ENCODE measurements around the gene GJB5.
"Not testable (repeated sequence)": the region's sequence is repeated elsewhere in the genome, so short reads cannot be mapped to it uniquely, and the experiment has no call there.

The GJB5 gene

DNA sequence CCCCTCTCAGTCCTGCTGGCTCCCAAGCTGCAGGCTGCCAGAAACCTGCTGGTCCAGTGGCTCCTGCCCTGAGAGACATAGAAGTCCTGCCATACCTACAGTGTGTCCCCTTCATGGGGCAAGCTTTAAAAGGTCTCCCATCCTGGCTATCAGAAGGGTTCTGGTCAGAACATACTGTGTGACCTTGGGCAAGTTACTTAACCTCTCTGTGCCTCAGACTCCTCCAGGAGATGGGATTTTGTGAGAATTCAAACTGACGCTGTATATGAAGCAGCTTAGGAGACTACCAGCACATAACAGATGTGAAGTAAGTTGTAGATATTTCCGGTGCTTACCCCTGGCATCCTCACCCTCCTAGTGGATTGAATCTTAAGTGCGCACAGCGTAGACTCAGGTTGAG, 8.7 kb upstream of the GJB5 start:
- DNase-seq = no peak

DNA sequence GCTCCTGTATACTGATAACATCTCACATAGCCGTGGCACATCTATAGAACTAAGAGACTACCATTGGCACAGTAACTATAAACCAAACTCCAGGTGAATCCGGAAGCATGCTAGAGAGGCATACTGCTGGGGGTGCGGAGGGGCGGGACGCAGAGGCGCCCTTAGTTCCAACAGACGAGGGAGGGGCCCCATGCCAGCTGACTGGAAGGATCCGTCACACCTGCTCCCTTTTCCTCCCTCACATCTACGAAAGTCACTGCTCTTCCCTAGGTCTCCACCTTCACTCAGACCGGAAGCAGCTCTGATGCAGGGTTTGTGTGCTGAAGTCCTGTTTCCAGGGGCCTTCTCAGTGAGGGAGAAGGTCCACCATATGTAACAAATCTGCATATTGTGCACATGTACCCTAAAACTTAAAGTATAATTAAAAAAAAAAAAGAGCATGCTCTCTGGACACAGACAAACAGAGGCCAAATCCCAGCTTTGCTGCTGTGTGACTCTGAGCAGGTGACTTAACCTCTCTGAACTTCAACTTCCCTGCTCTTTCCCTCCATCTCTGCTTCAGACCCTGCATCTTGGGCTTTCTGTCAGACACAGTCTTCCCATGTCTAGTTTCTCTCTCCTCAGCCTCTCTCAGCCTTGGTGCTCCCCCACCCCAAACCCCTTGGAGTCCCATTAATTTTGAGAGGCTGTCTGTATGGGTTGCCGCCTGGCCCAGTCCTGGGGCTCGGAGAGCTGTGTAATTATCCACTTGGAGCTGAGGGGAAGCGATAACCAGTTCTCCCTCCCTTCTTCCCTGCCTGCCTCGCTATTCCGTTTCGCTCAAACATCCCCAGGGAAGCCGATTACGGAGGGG, 7.8 kb upstream of the GJB5 start:
- no peak for DNase-seq

DNA sequence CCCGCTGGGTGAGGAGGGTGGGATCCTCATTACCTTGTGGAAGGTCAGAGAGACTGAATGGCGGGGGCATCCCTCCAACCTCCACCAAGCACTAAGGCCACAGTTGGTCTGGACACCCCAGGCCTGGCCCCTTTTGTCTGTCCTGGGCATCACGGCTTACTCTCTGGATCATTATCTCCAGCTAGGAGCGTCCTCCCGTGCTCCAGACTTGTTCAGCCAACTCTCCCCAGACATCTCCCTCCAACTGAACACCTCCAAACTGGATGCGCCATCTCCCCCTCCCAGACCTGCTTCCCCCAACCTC, 7.3 kb upstream of the GJB5 start:
- no peak for DNase-seq

DNA sequence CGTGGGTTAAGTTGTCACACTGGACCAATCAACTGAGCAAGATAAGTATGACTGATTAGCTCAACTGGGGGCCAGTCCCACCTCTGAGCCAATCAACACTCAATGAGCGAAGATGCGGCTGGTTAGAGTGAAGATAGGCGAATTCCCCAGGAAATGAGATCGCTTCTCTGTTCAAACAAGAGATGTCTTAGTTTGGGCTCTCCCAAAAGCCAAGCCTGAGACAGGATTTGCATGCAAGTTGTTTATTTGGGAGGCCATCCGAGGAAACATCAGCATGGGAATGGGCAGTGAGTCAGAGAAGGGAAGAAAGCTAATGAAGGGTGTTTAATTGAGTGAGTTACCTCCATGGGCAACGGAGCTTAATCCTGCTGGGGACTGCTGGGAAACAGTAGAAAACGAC, 4.9 kb upstream of the GJB5 start:
- no peak for DNase-seq

DNA sequence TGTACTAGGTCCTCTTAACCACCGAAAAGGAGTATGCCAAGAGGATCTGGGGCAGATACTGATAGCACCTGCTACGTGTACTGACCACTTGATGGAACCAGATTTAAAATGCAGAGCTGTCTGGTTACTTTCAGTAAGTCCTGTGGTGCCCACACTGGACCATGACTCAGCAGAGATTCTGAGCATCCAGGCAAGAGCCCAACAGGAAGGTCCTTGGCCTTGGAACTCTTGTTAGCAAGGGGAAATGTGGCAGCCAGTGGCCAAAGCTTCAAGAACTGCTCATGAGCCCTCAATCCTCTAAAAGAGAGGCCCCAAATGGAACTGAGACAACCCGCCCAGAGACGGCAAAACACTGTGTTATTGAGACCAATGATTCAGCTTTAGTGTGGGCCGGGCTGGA, 4.2 kb upstream of the GJB5 start:
- no peak for DNase-seq

DNA sequence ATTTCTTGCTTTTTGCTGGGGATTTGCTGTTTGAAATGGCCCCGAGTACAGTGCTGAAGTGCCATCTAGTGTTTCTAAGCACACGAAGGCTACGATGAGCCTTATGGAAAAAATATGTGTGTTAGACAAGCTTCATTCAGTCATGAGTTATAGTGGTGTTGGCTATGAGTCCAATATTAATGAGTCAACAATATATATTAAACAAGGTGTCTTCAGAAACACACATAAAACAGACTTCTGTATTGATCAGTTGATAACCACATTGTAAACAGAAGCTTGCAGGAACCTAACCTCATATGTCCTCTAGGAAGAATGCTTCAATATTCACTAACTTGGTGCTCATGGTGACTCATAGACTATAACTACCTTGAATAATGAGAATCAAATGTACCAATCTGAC, 1.7 kb upstream of the GJB5 start:
- no peak for DNase-seq

DNA sequence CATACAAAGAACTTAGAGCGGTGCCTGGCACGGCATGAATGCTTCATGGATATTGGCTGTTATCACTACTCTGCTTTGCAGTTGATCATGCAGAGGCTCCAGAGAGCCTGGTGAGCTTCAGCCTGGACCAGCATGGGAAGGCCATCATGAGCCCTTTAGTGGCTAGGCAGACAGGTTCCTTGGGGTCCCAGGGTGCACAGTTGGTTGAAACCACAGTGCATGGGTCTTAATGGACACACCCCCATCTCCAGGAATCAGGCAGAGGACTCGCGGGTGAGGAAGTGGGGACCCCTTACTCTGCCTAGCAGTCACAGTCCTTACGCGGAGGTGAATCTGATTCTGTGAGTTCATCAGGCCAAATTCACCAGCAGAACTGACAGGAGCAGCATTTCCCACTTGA, 1.1 kb downstream of the GJB5 start:
- no peak for DNase-seq

DNA sequence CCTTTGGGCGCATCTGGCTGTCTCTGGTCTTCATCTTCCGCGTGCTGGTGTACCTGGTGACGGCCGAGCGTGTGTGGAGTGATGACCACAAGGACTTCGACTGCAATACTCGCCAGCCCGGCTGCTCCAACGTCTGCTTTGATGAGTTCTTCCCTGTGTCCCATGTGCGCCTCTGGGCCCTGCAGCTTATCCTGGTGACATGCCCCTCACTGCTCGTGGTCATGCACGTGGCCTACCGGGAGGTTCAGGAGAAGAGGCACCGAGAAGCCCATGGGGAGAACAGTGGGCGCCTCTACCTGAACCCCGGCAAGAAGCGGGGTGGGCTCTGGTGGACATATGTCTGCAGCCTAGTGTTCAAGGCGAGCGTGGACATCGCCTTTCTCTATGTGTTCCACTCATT, 2.5 kb downstream of the GJB5 start:
- DNase-seq = no peak

DNA sequence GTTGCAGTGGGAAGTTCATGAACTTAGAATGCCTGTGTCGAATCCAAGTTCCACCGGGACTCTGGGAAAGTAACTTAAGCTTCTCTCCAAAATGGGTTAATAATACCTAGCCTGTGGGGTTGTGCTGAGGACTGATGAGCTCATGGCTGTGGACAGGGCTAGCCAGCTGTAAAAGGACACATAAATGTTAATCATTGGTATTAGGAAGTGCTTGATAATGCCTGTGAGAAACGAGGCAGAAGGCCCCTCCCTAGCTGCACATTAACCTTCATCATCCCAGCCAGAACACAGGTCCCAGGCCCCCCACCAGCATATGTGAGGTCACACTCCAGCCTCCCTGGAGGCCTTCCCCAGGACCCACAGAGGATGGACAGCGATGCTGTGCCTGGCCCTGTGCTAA, 3.9 kb downstream of the GJB5 start:
- DNase-seq = no peak

DNA sequence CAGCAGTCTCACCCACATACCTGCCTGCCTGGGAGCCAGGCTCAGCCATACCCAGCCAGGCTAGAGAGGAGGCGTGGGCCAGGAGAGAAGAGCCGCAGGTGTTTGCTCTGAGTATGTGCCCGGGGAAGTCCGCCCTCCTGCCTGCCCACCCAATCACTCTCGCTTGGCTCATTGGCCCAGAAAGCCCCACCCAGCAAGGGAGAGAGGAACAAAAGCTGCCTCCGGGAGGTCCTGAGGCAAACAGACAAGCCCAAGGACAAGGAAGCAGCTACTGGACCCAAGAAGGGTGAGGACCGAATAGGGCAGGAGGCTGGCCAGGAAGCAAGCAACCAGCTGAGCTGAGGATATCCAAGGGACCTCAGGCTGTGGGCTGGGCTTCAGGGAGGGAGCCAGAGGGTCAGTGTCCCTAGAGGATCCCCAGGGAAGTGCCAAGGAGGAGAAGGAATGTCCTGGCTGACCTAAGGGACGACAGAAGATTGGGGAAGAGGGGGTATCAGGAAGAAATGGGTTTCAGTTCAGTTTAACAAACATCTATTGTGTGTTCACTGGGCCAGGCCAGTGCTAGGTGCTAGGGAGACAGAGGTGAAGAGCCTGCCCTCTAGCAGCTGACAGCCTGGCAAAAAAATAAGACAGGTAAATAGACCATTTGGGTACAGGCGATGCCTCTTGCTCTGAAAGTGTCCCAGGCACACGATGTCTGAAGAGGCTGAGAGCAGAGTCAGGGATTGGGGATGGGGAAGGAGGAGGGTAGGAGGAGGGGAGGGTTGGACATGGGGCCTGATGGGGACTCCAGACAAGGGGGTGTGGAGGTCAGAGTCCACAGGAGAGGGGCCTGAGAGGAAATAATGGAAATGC, 4.9 kb downstream of the GJB5 start, which contains the start of gene GJB4:
TSS of gene GJB4 (plus strand) at position 238 of the 855 bp plus-strand sequence. CDS start 1,515 bp downstream, outside the sequence.
- no peak for DNase-seq

DNA sequence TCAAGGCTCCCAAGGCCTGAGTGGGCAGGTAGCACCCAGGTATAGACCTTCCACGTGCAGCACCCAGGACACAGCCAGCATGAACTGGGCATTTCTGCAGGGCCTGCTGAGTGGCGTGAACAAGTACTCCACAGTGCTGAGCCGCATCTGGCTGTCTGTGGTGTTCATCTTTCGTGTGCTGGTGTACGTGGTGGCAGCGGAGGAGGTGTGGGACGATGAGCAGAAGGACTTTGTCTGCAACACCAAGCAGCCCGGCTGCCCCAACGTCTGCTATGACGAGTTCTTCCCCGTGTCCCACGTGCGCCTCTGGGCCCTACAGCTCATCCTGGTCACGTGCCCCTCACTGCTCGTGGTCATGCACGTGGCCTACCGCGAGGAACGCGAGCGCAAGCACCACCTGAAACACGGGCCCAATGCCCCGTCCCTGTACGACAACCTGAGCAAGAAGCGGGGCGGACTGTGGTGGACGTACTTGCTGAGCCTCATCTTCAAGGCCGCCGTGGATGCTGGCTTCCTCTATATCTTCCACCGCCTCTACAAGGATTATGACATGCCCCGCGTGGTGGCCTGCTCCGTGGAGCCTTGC, 6.4 kb downstream of the GJB5 start:
- no peak for DNase-seq

DNA sequence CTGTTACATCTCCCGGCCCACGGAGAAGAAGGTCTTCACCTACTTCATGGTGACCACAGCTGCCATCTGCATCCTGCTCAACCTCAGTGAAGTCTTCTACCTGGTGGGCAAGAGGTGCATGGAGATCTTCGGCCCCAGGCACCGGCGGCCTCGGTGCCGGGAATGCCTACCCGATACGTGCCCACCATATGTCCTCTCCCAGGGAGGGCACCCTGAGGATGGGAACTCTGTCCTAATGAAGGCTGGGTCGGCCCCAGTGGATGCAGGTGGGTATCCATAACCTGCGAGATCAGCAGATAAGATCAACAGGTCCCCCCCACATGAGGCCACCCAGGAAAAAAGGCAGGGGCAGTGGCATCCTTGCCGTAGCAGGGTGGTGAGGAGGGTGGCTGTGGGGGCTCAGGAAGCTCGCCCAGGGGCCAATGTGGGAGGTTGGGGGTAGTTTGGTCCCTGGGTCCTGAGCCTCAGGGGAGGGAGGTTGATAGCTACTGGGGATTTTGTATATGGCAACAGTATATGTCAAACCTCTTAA, 7.0 kb downstream of the GJB5 start:
- DNase-seq = no peak

DNA sequence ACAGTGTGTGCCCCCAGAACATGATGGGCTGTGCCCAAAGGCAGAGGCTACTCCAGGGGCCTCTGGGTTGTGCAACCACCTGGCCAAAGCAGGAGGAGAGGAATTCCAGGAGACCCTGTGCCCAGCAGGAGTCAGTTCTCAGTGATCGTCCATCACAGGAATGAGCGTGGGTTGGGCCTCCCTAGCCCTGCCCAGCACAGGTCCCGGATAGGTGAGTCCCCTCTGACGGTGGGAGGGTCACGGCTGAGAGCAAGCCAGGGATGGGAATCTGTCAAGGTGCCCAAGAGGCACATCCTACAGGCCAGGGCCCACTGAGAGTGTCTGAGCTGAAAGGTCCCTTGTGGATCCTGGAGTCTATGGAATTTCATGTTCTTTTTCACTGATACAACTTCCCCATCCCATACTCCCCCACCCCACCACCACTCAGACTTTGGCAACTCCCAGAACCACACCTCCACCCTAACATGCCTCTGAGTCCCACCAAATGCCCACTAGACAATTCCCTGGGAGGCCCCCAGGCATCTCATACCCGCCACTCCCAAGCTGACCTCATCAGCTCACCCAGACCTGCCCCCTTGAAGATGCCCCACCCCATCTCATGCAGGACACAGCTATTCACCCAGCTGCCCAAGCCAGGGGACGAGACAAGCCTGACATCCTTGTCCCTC, 7.8 kb downstream of the GJB5 start:
- DNase-seq = no peak

DNA sequence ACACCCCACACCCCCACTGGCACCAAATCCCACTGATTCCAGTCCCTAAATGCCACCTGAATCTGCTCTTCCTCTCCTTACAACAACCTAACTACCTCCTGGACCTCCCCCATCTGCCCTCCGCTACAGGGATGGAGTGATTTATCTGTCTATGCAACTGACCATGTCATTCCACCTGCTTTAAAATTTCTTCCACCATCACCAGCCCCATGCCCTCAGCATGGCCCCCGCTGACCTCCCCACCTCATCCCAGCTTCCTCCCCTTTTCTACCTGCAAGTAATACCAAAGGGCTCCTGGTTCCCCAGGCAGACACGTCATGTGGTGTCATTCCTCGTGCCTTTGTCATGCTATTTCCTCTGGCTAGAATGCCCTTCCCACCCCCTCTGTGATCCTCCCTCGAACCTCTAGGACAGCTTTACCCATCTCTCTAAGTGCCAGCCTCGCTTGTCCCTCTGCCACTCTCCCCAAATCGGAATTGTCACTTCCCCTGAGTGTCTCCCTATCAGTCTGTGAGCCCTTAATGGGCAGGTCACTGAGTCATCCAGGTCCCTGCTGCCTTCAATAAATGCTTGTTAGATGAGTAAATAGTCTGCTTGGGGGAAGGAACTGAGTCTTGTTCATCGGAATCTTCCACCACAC, 8.4 kb downstream of the GJB5 start:
- DNase-seq = no peak

DNA sequence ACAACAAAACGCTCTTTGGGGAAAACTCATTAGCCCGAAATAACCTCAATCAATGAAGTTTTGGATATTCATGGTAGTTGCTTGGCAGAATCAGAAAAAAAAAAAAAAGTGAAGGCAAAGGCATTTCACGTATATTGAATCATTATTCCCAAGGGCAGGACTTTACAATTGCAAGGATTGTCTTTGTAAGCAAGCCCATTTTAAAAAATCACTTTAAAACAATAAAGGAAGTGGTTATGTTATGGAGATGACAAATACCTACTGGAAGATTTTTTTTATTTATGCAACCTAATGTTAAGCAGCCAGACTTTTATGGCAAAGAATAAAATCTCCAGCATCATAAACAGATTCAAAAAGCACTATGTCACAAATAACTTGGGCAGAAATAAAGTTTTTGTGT, 14.0 kb downstream of the GJB5 start:
- no peak for DNase-seq

DNA sequence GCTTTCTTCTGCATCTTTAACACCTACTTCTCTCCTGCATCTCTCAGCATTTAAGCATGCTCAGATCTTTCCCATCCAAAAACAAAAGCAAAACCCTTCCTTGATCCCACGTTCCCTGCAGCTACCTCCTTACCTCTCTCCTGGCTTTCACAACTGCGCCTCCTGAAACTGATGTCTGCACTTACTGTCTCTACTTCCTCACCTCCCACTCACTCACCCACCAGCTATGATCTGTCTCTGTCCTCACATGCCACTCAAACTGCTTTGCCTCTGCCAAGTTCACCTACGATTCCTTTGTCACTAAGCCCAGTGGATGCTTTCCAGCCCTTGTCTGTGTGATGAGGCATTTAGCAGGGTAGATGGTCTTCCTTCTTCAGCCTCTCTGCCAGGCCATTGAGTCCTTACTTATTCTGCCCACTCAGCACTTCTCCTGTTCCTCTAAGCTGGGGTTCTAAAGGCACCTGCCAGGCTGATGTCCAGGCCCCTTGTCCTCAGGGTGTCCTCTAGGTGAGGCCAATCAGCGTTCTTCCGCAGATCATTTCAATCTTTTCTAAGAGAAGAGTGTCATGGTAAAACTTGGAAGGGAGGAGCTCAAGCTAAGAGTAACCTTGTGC, 16.2 kb downstream of the GJB5 start:
- DNase-seq = no peak

DNA sequence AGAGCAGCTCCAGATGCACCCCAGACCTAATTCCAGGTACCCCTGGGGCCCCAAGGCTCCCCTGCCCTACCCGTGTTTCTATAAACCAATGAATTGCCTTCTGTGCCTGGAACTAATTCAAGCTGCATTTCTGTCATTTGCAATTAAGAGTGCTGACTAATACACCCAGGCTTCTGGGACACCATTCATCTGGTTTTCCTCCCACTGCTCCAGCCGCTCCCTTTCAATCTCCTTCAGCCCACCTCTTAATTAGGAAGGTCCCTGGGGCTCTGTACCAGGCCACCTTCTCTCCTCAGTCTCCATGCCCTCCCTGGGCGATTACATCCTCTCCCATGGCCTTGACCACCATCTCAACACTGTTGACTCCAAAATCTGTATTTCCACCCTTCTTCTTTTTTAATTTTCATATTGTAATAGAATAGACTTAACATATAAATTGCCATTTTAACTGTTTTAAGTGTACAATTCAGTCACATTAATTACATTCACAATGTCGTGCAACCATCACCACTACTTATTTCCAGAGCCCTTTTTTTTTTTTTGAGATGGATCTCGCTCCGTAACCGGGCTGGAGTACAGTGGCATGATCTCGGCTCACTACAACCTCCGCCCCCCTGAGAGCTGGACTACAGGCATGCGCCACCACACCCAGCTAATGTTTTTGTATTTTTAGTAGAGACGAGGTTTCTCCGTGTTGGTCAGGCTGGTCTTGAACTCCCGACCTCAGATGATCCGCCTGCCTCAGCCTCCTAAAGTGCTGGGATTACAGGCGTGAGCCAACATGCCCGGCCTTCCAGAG, 16.9 kb downstream of the GJB5 start:
- no peak for DNase-seq

DNA sequence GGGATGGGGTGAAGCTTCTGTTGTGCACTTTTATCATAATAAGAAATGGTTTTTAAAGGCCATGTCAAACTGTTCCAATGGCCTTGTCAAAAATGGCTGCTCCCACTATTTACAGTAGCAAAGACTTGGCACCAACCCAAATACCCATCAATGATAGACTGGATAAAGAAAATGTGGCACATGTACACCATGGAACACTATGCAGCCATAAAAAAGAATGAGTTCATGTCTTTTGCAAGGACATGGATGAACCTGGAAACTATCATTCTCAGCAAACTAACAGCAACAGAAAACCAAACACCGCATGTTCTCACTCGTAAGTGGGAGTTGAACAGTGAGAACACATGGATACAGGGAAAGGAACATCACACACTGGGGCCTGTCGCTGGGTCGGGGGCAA, 18.3 kb downstream of the GJB5 start:
- not testable (repeated sequence) for DNase-seq

DNA sequence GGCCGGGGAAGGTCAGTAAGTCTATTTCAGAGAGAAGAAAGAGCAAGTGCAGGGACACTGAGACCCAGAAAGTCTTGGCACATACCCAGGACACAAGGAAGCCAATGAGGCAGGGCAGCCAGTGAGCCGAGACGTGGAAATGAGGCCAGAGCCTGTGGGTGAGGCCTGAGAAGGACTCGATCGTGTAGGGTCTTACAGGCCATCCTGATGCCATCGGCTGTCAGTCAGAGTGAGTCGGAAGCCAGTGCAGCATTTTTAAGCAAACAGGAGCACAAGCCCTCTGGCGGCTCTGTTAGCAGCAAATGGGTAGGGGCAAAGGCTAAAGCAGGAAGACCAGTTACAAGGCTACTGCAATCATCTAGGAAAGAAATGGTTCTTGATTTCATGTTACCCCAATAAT, 20.1 kb downstream of the GJB5 start:
- no peak for DNase-seq

DNA sequence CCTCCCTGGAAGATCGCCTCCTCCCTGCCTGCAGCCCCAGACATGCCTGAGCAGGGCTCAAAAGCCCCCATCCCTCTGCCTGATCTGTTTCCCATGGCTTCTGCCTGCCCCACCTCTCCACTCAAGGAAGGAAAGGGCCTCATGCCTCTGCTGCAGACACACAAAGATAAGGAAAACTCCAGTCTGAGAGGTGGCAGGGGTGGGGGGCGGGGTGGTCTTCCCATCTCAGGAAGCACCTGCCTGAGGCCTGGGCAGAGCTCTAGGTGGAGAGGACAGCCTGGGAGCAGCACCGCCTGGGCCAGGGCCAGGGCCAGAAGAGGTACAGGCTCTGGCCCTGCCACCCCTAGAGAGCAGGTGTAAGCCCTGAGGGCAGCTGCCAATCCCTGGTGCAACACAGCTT, 22.1 kb downstream of the GJB5 start:
- DNase-seq = no peak

Measured in T-helper 2 cell (primary cell).